NCI-H526 treated with DMSO at 0.1 percent for 48 hours (cell line): ENCODE measurements around the gene TFPI.
"Not testable (repeated sequence)": the region's sequence is repeated elsewhere in the genome, so short reads cannot be mapped to it uniquely, and the experiment has no call there.

ENCODE experiments used
- DNase-seq: peaks from one replicate; lab custom pipeline; 2025; lab: John Stamatoyannopoulos, UW

Gene TFPI

GRCh38 chr2:187527262-187527661, 27.0 kb downstream of the TFPI start:
- DNase-seq = no peak

- no peak for DNase-seq
Measured at GRCh38 chr2:187526792-187527191, 27.4 kb downstream of the TFPI start.

- no peak for DNase-seq
Measured at GRCh38 chr2:187525163-187525900, 28.9 kb downstream of the TFPI start.

GRCh38 chr2:187523325-187523724, 30.9 kb downstream of the TFPI start:
- no peak for DNase-seq

GRCh38 chr2:187520121-187520624, 34.1 kb downstream of the TFPI start:
- no peak for DNase-seq

- no peak for DNase-seq
Measured at GRCh38 chr2:187519419-187520120, 34.7 kb downstream of the TFPI start.

GRCh38 chr2:187517750-187518361, 36.4 kb downstream of the TFPI start:
- DNase-seq = not testable (repeated sequence)

GRCh38 chr2:187516630-187517510, 37.4 kb downstream of the TFPI start:
- DNase-seq = not testable (repeated sequence)

GRCh38 chr2:187514930-187515329, 39.3 kb downstream of the TFPI start:
- DNase-seq = no peak

- DNase-seq = not testable (repeated sequence)
Measured at GRCh38 chr2:187514235-187514829, 39.9 kb downstream of the TFPI start.

- not testable (repeated sequence) for DNase-seq
Measured at GRCh38 chr2:187513460-187514234, 40.6 kb downstream of the TFPI start.

- no peak for DNase-seq
Measured at GRCh38 chr2:187511356-187512315, 42.6 kb downstream of the TFPI start.

GRCh38 chr2:187510419-187511355, 43.5 kb downstream of the TFPI start:
- DNase-seq = not testable (repeated sequence)

- no peak for DNase-seq
Measured at GRCh38 chr2:187509667-187510417, 44.4 kb downstream of the TFPI start.

GRCh38 chr2:187506416-187506815, 47.8 kb downstream of the TFPI start:
- no peak for DNase-seq

GRCh38 chr2:187505065-187505672, 49.1 kb downstream of the TFPI start:
- no peak for DNase-seq

GRCh38 chr2:187504312-187504921, 49.8 kb downstream of the TFPI start:
- no peak for DNase-seq
